GM18519 (cell line): ENCODE results near the gene OR2T10.
"Not testable (repeated sequence)": the region's sequence is repeated elsewhere in the genome, so short reads cannot be mapped to it uniquely, and the experiment has no call there.

Experiments
- ATAC-seq: cut with Tn5 transposase; IDR thresholded peaks from one replicate; pipeline ENCODE4 v1.9.1; 2021; ENCODE audit warnings: mild to moderate bottlenecking, moderate library complexity; ENCODE audit not compliant: unreplicated experiment, low FRiP score

OR2T10 gene, protein sequence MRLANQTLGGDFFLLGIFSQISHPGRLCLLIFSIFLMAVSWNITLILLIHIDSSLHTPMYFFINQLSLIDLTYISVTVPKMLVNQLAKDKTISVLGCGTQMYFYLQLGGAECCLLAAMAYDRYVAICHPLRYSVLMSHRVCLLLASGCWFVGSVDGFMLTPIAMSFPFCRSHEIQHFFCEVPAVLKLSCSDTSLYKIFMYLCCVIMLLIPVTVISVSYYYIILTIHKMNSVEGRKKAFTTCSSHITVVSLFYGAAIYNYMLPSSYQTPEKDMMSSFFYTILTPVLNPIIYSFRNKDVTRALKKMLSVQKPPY

DNA sequence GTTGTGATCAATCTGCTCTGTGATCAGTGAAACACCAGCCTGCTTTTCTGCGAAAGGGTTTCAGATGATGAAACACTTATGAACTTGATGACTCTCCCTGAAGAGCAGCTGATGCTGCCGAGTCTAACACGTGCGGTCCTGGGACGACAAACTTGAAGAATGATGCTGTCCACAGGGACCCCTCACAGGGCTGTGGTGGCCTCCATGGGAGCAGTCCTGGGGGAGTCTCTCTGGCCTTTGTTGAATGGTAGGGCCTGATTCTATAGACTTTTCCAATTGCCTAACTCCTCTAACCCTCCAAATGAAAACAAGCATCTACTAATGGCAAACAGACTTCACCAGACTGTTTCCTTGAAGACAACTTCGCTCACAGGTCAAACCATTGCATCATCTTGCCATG is at the start of gene OR2T10:
TSS of gene OR2T10 (minus strand) at position 112 of the 400 bp plus-strand sequence. CDS start 3,932 bp downstream, outside the sequence.
- ATAC-seq = no peak

DNA sequence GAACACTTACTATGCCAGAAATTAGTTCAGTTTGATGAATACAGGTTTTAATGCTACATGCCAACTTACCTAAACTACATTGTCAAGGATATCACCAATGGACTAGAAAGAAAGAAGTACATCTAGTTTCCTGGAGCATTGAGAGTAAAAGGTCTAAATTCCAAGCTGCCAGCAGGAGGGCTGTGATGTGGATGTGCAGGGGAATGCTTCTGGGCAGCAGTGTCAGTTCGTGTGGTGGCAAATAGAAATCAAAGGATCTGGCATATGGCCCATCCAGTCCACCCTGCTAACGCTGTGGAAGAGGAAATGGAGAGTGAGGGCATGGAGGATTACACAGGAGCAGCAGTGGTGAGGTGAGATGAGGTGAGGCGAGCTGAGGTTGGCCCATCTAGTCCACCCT is 47.7 kb upstream of the OR2T10 start, which contains the start of gene OR2T35:
TSS of gene OR2T35 (minus strand) at position 101 of the 400 bp plus-strand sequence. CDS start 6,020 bp downstream, outside the sequence.
- ATAC-seq = not testable (repeated sequence)

DNA sequence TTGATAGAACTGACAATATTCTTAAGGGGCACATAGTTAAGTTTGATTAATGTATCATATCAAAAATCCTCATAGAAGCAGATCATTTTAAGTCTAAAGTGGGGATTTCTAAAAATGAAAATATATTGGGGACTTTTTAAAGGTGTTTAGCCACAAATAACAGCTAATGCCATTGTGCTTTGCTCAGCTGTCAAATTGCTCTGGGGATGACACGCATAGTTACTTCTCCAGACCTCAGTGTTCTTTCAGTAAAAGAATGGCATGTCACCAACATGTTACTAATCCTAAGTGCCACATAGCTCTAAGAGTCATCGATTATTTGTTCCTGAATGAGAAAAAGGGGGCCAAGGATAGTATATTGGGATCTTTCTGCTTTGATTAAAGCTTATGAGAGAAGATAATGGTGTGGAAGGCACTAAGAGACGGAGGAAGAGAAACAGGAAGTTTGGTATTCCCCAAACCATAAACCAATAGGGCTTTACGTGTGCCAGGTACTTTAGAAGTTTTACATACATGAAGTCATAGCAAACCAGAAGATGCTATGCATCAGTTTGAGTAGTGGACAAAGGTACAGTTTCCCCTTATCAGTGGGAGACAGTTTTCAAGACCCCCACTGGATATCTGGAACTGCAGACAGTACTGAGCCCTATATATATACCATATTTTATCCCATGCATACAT is 45.6 kb upstream of the OR2T10 start:
- peak; percentile 63 for ATAC-seq

DNA sequence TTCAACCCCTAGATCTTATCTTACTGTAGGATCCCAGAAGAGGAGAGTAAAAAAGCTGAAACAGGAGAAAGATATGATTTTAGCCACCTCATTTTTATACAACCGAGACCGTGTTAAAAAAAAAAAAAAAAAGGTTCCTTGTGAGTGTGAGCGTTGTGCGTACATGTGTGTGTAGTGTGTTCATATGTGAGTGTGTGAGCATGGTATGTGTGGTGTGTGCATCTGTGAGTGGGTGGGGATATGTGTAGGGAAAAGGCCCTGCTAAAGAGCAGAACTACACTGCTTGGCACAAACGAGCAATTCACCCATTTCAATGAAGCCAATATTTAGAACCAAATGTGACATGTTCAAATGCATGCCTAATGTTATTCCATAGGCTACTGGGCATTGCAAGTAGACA is 44.1 kb upstream of the OR2T10 start:
- ATAC-seq = peak; percentile 9

DNA sequence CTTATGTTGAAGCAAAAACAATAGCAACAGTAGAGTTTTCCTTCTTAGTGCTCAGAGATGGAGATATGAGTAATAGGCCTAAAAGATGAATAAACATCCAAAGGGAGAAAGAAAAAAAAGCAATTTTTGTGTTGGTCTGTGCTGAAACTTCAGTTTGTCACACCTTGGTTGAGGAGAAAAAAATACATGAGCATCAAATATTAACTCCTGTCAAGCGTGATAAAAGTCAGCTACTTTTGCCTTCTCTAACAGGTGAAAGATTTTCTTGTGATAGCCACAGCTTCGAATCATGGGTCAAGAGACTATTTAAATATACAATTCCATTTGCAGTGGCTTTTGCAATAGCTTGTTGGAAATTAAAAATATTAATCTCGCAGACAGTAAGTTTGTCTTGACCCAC is 43.4 kb upstream of the OR2T10 start:
- ATAC-seq = peak; percentile 28

DNA sequence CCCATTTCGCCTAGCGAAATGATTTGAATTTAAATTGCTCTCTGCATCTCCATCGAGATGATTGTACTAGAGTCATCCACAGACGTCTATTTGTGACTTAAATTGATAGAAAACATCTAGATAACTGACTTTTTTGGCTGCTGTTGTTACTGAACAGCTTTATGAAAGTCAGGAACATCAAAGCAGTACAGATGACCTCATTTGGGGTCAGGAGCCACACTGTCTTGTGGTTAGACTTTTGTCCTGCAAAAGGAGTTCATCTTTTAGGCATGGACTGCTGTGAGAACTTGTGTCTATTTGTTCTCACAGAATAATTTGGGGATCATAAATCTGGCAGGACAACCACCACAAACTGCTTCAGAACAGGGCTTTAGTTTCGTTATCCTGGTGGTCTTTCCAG is 42.2 kb upstream of the OR2T10 start:
- ATAC-seq = peak; percentile 20

DNA sequence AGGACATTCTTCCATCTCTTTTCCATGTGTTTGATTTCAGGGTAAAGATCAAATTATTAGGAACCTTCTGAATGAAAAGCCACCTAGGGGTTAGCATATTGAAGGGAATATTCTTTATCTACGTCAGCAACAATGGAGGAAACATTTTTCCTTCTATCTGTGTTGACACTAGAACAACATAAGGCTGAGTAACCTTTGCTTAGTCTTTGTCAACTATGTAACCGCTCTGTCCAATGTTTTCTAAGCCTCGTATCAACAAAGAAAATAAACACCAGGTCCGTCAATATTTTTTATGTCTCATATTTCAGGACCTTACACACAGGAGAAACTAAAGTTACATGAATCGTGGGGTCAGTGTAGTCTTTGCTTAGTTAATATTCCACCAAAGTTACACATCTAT is 39.1 kb upstream of the OR2T10 start:
- not testable (repeated sequence) for ATAC-seq

DNA sequence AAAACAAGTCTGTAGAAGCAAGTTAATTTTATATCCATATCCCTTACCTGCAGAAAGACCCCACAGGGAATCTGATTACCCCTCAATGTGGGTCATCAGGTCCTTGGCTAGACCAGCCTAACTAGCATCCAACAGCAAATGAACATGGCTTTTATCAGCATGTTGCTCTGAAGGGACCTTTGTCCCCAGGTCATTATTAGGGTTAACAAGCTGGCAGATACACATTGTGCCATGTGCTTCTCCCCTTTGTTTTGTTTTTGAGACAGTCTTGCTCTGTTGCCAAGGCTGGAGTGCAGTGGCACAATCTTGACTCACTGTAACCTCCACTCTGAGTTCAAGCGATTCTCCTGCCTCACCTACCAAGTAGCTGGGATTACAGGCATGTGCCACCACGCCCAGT is 37.5 kb upstream of the OR2T10 start, which contains the start of gene OR2T11:
TSS of gene OR2T11 (minus strand) at position 101 of the 400 bp plus-strand sequence. CDS start 7,963 bp downstream, outside the sequence.
- ATAC-seq = not testable (repeated sequence)

DNA sequence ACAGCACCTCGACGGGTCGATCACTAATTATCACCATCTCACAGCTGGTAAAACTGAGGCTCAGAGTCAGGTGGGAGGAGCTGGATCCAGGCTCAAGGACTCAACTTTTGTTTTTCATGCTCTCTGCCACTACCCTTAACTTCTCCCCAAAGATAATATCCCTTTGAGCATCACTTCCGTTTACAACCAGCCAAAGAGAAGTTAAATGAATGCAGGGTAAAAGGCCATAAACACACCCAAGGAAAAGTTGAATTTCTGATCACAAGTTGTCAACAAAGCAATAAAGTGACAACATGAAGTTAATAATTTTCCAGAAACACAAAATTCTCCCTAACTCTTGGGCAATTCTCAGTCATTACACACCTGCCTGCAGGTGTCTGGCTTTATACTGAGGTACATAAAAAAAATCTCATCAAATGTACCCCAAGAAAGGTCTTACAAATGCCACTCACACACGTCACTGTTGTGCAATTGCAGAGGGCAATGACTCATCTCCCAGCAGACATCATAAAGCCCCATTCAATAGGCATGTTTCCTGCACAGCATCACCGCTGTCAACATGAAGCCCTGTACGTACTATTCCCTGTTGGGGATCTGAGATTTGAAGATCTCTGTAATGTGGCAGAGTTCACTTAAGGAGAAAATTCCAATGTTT is 34.0 kb upstream of the OR2T10 start:
- no peak for ATAC-seq

DNA sequence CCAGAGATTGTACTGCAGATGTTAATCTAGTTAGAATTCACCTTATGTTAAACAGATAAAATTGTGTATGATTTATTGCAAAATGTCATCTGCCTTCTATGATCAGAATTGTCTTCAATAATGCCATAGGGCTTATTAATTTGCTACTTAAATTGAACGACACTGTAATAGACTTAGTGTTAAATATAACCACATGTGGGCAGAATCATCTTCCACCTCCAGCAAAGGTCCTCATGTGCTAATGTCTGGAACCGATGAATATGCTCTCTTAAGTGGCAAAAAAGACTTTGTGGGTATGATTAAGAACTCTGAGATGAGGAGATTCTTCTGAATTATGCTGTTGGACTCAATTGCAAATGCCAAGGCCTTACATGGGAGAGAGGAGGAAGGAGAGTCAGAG is 33.1 kb upstream of the OR2T10 start:
- ATAC-seq = no peak

DNA sequence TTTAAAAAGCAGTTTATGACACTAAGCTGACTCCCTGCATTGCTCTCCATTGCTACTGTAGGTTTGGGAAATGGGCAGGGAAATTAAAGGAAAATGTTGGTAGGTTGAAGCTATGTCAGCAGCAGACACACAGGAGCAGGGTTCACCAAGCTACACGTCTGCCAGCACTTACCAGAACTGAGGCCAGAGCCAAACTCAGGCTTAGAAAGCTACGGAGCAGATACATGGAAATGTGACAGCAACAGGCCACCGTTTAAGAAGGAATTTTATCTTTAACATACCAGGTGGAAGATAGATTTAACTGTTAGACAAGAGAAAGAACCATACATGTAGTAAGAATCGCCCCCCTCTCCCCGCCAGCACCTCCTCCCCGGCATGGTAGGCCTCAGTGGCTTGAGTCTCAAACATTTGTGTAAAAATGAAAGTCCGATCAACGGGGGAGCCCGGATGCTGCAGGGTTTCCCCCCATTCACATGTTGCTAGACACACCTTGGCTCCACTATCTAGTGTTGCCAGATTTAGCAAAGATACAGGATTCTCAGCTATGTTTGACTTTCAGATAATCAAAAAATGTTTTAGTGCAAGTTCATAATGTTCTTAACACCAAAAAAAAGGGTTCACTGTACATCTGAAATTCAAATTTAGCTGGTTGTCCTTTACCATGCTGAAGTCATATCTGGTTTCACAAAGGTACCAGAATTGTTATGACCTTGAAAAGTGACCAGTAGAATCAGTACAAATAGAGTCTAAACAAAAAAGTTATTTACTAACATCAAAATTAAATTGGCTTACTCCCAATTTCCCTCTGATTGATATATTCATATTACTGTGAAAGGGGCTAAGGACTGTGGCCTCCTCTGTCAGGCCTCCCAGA is 30.7 kb upstream of the OR2T10 start:
- peak; percentile 71 for ATAC-seq

DNA sequence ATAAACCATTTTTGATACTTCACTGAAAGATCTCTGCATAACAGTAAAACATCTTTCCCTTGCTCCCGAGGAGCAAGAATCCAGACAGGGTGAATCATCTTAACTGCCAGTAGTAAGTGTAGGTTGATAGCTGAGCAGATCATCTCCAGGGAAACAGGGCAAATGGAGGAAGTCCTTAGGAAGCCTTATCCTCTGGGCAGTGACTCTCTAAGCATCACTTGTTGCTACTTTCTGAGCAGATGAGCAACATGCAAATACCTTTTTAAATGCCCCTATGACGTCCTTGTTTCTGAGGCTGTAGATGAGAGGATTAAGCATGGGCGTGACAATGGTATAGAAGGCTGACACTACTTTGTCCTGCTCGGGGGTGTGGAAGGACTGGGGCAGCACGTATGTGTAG is 28.5 kb upstream of the OR2T10 start:
- ATAC-seq = no peak

DNA sequence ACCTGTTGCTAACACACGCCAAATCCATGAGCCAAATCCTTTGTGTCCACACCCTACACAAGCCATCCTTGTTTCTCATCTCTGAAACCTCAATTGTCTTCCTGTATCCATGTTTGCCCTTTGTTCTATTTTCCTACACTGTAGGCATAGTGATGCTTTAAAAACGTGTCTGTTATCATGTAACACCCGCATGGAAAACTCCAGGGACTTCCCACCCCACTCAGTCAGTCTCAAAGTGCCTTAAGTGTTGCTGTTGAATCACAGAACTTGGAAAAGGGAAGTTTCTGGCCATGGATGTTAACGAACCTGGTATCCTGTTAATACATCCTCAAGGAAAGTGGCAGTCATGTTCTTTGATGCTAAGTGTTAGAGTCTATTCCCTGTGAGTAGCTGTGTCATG is 27.7 kb upstream of the OR2T10 start:
- no peak for ATAC-seq

DNA sequence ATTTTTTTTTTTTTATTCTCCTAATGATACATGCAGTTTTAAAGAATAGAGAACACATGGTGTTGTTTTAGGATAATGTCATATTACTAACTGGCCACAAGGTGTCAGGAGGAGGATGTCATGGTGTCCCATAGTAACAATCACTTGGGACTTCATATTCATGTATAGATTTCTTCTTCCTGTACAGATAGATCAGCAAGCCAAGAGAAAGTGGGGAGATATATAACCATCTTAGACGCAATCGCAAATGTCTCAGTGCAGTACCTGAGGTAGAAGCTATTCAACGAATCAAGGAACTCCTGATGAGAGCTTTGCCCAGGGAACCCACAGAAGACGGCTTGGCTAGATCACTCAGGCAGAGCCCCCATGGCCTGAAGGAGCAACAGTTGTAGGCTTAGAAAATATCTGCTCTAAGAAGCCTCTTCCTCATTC is 25.1 kb upstream of the OR2T10 start:
- ATAC-seq = peak; percentile 85

DNA sequence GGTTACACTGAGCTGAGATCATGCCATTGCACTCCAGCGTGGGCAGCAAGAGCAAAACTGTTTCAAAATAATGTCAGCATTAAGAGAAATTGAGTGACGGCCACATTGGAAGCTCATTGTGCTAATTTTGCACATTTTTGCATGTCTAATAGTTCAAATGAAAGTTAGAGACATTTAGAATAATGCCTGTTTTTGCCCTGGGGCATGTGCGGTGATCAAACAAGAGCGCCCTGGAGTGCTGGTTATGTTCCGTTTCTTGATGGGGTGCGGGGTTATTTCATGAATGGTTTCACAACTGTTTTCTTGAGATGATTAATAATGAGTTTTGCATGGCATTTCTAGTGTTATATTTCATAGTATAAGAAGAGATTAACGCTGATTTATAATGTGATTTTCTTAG is 24.3 kb upstream of the OR2T10 start:
- ATAC-seq = no peak

DNA sequence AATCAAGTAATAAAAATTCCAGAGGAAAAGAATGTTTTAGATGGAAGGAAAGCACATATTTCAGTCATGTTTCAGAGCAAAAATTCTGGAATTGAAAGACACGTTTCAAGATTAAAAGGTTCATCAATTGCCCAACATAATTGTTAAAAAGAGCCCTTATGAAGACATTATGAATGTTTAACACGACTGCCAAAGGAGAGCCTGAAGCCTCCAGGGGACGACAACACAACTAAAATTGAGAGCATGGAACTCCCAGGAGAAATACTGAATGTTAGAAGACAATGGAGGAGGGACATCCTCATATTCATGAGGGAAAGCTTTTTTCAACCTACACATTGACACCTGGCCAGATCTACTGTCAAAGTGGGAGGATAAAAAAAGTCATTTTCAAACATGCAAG is 21.4 kb upstream of the OR2T10 start:
- no peak for ATAC-seq

DNA sequence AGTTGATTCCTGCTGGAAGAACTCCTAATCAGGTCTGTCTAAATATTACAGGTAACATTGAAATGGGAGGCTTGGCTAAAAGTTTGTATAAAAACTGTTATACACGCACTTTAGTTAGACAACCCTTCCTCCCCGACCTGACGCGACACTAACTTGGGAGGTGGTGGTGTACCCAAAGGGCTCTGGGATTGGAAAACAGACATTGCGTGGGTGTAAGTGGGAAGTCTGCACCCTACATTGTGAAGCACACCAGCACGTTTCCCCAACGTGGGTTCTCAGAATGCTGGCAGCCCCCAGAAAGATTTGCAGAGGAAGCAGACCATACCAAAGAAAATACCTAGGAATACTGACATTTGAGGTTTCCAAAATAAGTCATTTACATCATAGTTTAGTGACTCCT is 20.6 kb upstream of the OR2T10 start:
- no peak for ATAC-seq

DNA sequence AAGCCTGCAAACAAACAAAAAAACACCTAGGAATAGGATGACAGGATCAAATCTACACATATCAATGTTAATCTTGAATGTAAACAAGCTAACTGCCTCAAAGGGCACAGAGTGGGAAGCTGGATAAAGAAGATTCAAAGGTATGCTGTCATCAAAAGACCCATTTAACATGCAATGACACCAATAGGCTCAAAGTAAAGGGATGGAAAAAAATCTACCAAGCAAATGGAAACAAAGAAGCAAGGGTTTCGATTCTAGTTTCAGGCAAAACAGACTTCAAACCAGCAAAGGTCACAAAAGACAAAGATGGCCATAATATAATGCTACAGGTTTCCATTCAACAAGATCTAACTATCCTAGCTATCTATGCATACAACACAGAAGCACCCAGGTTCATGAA is 16.2 kb upstream of the OR2T10 start:
- ATAC-seq = no peak

DNA sequence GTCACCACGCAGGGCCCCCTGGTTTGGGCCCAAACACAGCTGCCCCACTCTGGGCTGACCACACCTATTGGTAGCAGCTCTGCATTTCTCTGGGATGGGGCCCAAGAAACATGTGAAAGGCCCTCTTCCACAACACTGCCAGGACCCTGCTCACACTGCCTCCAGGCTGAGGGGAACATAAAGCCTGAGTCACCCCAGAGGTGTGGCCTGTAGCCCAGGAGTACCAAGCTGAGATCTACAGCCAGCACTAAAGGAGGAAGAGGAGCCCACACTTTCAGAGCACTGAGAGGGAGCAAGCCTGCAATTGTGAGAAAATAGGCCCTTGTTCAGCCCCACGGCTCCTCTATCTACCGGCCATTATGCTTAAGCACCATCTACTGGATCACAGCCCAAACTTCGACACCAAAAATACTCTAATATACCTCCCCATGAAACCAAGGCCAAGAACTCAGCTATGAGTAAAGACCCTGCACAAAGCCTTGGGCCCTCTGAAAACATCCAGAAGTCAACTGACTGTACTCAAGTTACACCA is 14.4 kb upstream of the OR2T10 start:
- ATAC-seq = no peak

DNA sequence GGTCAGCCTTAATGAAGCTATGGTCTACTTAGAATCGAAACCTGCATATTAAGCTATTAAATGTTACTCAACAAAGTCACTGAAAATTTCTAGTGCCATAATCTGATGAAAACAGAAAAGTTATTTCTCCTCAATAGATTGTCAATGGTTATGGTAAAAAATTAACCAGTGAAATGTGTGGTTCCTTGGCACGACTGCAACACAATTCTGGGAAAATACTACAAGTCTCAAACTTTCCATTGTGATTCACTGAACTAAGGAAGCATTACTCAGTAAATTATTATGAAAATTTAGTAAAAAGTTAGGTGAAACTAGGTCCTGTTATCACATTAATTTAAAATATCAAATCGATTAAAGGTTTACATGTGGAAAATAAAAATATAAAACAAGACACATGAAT is 12.8 kb upstream of the OR2T10 start:
- no peak for ATAC-seq
